CD4-positive, alpha-beta T cell treated with Interleukin-6 for 4 hours (primary cell): ENCODE results near the gene SLX9.

Experiments used
- DNase-seq: peaks from one replicate; pipeline ENCODE4 v3.0.0-alpha.2; 2020; ENCODE audit warnings: mixed read lengths

The SLX9 gene

DNA sequence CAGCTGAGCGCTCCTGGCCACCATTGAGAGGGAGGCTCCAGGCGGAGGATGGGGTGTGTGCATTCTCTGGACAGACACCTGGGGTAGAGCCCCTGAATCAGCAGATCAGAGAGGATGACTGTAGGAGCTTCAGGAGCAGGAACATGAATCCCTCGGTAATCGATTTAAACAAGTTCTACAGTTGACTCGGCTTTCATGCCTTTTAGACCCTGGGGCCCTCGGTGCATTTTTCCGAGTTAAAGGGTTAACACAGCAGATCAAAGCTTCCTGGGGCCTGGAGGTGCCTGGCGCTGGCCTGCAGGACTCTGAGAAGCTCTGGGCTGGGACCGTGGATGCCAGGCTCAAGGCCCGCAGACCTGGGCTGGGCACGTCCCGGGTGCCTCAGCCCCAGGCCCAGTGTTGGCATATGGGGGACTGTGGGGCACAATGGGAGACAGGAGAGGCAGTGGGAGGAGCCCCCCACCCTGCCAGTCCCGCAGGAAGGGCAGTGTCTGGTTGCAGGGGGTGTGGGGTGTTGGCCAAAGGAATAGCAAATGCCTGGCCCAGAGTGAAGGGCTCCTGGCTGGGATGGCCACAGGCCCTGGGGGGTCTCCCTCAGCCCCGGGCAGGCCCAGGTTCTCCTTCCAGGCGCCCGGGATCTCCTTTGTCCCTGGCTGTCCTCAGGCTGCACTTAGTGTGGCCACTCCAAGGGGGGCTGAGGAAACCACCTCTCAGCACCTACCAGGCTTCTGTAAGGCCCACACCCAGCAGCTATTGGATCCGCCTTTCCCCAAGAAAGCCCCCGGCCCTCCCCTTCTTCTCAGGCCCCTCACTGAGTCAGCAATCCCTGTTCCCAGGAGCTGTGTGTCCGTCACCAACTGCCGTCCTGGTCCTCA is 40.1 kb downstream of the SLX9 start:
- no peak for DNase-seq

DNA sequence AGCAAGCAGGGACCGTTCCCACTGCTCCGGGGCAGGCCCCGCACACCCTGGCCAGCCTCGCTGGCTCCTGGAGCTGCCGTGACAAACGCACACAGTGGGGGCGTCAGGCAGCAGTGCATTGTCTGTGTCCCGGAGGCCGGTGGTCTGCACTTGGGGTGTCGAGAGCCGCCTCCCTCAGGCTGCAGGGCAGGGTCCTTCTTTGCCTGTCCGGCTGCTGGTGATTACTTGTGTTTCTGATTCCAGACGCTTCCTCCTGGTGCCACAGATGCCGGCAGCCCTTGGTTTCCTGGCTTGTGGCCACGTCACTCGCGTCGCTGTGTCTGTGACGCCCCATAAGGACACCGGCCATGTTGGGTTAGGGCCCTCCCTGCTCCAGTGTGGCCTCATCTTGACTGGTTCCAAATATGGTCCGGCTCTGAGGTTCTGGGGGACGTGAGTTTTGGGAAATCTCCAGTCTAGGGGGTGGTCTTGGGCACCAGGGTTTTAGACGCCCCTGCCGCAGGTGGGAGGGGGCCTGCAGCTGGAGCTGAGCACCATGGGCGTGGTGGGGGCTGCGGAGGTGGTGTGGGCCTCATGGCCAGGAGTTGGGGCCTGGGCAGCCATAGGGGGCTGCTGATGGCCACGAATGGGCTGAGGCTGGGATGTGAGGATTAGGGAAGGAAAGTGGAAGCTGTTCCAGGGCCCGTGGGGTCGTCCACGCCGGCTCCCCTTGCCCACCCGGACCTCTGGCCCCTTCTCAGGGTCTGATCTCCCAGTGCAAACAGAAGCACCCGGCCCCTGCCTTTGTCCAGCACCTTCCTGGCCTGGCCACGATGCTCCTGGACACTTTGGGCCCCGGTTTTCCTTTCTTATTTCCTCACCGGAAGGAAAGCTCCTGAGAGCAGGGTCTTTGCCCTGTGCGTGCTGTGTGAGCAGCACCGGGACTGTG is 41.0 kb downstream of the SLX9 start:
- DNase-seq, result no peak

DNA sequence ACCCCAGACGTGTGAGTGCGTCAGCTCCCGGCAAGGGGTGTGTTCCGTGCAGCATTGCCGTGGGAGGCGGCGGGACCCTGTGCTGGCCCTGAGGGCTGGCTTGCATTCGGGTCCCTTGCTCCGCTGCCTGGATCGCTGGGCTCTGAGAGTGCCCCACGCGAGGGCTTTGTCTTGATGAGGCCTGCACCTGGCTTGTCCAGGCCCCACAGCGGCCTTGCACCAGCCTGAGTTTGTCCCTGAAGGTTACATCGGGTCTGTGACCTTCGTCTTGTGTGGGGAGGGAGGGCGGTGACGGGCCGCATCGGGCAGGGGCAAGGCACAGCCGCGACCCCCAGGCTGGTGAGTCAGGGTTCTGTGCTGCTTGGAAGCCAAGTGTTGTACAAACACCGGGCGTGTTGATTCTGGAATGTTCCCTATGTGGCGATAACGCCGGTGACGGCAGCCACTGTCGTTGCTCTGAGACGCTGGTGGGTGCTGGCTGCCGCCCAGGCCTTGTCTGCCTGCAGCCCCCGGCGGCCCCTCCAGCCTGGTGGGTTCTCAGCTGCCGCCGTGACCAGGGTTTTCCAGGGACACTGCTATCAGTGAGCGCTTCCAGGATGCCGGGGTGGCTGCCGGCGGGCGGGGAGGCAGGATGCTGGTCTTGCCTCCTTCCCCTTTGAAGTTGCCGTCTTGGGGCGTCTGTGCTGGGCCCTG is 42.9 kb downstream of the SLX9 start:
- no peak for DNase-seq

DNA sequence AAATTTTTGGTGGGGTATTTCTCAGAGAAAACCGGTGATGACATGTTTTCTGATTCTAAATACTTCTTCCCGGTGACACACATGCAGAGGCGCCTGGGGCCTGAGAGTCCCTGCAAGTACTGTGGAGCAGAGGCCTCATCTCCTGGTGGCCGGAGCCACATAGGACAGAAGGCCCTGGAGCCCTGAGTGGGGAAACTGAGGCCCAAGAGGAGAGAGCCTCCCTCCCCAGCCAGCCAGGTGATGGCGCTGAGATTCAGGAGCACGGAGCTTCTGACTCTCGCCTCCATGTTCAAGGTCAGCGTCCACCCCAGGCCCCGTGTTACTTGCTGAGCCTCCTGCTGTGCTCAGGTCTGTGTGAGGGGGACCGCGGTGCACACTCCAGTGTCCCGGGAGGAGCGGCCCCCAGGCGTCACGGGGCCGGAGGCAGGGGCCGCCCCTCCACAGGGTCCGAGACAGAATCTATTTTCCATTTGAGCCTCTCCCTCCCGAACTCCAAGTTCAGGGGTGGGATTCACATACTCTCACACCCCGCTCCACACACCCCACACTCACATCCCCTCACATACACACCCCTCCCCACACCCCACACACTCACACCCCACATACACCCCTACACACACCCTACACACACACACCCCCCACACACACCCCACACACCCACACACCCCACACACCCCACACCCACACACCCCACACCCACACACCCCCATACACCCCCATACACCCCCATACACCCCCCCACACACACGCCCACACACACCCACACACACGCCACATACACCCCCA is 43.8 kb downstream of the SLX9 start:
- DNase-seq, result no peak

DNA sequence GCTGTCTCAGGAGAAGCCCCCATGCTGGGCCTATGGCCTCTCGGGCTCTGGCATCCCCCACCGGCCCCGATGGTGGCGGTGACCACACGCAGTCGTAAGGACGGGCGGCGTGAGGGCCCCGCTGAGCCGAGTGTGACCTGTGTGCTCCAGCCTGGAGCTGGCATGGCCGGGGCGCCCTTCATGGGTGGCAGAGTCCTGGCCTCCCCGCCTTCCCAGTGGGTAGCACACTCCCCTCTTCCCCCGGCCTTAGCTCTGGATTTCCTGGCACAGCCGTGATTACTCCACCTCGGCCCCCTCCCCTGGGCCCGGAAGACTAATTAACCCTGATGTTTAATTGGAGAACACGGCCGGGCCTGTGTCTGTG is 44.6 kb downstream of the SLX9 start:
- no peak for DNase-seq

DNA sequence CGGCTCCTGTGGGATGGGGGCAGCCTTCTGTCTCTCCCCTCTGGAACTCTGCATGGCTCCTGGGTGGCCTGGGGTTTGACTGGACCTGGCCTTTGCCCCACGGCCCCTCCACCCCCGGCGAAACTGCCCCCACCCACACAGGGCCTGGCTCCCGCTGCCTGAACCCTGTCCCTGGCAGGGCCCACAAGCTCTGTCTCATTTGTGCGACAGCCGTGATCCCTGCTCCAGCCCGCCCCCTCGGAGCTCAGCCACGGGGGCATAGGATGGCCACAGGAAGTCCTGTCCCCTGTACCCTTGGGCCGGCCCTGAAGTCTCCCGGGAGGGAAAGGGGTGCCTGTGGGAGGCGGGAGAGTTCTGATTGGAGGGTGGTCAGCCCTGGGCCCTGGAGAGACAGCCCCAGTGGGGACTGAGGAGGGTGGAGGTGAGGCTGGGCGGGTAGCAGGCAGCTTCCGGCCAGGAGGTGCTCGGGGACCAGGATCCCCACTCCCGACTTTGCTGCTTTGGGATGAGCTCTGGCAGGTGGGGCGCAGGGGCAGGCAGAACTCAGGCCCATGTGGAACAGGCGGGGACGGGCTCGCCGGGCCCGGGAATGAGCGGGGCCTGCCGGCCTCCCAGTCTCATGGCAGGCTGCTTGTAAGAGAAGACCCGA is 45.1 kb downstream of the SLX9 start:
- no peak for DNase-seq

DNA sequence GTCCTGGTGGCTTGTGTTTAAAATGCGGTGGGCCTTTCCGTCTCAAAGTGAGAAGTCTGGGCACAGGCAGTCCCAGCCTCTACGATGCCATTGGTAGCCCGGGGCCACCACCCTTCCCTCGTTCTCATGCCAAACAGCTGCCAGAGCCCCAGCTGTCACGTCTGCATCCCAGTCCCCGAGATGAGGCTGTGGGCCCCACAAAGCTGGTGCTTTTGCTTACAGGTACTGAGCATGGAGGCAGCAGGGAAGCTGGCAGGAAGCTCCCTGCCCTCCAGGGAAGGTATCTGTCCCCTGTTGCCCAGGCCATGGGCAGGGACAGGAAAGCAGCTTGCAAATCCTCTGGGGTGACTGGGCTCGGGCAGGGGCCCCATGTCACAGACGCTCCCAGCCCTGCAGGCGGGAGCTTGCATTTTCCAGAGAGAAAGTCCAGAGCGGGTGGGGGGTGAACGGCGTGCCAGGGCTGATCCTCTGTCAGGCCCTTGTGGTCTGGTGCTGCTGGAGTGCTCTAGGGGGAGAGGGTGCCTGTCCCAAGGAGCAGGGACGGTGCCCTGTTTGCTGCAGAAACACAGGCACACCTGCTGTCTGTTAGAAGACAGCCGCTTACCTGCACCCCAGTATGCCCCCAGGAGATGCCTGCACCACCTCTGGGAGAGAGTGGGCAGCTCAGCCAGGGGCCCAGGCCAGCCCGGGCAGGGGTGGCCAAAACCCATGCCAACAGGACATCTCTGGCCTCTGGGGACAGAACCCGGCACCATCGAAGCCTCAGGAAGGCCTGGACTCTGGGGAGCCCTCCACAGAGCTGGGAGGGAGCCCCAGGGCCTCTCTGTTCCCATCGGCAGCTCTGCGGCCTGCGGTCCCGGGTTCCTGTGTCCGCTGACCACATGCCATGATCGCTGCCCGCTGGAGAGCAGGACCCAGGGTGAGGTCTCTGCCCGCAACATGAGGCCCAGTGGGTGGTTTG is 45.9 kb downstream of the SLX9 start:
- no peak for DNase-seq

DNA sequence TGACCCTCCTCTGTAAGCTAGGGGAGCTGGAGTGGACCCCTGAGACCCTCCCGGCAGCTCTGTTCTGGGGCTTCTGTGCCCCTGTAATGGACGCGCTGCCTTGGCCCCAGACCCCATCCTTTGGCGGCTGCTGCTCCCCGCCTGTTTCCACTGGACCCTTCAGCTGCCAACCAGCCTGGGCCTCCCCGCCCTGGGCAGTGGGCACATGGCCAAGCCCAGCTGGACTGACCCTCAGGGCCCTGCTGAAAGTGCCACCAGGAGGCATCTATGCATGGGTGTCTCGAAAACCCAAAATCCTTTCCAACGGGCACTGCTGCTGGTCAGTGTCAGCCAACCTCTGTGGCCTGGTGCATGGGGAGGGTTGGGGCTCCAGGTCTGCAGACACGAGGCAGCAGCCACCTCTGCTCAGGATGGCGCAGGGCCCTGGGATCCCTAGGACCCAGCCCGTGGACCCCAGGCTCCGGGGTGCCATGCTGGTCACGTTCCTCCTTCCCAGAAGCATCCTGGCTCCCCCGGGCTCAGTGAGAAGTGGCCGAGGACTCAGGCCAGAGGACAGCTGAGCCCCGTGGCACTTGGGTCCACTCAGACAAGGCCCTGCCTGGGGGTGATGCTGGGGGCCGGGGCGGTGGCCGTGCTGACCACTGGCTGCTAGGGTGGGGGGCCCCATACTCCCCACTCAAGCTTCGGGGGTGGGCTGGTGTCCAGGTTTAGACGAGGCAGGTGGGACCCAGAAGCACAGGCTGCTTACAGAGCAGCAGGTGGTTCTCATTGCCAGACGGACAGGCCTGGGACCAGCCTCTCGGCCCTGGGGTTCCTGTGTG is 46.9 kb downstream of the SLX9 start:
- DNase-seq, result no peak

DNA sequence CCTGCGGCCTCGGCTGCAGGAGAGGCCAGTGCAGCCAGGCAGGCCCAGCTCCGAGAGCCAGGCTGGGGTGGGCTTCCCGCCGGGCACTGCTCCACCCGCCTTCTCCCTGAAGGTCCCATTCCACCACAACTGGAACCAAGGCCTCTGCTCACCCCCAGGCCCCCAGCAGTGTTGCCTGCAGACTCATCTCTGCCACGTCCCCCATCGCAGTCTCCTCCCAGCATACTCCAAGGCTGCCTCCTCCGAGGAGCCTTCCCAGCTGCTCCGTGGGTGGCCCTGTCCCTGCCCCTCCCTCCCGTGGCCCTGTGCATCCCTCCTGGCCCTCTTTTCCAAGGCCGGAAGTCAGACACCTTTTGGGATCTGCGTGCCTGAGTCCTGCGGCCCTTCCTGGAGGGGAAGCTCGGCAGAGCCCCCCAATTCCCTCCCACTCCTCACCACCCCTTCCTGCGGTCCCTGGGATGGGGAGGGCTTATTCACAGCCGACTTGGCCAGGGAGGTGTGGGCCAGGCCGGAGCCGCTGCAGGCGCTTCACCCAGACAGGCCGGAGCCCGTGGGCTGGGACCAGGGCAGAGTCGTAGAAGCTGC is 47.6 kb downstream of the SLX9 start:
- no peak for DNase-seq

DNA sequence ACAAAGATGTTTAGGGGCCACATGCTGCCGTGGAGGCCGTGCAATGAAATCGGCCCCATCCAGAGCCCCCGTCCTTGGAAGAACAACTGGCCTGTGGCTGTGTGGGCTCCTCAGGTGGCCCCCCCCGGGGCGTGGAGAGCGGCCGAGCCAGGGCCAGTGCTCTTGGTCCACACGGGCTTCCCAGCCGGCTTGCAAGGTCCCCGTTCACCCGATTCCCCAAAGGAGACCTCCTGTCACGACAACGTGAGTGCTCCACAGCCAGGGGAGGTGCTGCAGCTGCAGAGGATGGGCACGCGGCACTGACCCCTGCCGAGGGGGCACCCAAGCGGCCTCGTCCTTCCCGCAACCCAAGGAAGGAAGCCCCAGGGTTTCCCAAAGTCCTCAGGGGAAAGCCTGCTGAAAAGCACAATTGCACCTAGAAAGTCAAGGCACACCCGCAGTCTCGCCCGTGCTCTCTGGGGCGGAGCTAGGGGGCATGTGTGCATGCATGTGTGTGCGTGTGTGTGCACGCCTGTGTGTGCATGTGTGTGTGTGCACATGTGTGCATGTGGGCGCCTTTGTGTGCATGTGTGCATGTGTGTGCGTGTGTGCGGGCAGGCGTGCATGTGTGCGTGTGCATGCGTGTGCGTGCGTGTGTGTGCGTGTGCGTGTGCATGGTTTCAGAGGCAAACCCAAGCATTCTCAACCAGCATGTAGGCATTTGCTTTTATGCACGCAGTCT is 48.2 kb downstream of the SLX9 start:
- DNase-seq, result no peak

DNA sequence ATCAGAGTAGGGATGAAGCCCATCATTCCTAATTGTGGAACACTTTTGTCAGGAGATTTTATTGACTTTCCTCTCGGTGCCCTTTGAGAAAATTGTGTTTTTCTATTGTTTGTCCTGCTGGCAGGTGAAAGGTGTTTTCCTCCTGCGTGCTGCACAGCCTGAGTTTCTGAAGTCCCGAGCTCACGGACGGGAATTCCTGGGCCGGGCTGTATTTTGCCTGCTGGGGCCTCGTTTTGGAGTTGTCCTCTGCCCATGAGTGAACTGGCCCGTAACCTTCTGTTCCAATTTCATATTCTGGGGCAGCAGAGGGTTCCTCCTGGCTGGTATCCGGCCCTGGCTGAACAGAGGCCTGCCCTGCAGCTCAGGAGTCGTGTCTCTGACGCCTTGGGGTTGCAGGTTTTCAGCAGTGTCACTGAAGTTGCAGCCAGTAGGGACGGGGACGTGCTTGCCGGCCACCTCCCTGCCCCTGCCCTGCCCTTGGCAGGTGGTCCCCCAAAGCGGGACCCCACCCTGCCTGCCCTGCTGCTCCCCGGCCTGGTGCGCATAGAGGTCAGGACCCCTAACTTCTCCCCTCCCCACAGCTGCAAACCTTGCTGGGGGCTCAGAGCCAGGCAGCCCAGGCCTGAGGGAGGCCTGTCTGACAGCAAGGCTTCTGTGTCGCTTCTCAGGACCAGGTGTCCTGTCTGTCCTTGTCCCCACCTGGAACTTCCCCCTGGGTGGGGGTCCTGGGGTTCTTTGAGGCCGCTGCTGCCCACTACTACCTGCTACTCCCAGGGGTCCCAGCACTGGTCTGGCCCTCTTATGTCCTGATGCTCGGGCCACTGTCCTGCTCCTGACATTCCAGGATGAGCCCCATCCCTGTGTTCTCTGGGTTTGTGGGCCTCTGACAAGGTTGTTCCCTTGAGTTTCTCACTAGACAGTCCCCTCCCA is 49.0 kb downstream of the SLX9 start:
- no peak for DNase-seq

DNA sequence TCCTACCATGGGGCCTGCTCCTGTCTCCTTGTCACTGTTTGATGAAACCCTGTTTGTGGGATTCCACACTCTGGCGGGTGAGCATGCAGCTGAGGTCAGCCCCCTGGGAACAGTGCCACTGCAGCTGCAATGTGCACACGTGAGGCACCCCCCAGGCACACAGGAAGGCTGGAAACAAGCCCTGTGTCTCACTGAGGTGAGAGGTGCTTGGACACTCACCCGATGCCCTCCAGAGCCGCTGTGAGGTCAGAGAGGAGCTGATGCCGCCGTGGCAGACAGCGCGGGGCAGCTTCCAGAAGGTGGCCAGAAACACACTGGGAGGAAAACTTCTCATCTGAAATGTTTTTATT is 49.7 kb downstream of the SLX9 start:
- DNase-seq, result no peak

DNA sequence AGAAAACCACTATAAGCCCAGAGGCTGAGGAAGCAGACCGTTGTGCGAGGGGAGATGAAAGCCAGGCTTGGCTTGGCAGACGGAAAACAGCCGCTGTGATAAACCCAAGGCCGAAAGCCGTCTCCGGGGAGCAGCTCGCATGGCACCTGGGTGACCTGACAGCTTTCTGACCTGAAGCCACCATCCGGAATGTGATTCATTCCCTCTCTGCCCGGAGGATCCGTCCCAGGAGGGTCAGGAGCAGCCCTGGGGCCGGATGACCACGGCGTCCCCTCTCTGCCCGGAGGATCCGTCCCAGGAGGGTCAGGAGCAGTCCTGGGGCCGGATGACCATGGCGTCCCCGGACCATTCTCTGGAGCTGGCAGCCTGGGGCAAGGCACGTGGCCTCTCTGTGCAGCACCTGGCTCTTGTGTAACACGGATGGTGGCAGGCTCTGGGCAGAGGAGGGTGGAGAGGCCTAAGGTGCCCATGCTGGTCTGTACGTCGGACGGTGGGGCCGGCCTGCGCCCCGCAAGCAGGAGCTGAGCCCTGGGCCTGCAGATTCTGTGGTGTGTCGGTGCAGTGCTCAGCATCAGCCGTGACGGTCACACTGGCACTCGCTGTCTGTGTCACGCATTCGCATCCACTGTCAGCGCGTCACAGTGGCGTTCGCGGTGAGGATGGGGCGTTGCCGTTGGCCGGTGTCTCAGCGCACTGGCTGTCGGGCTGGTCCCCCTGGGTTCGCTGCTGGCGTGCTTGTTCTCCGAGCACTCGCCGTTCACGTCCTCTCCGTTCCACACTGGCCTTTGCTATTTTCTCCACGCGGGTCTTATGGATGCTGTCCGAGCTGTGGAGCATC is 50.3 kb downstream of the SLX9 start:
- no peak for DNase-seq

DNA sequence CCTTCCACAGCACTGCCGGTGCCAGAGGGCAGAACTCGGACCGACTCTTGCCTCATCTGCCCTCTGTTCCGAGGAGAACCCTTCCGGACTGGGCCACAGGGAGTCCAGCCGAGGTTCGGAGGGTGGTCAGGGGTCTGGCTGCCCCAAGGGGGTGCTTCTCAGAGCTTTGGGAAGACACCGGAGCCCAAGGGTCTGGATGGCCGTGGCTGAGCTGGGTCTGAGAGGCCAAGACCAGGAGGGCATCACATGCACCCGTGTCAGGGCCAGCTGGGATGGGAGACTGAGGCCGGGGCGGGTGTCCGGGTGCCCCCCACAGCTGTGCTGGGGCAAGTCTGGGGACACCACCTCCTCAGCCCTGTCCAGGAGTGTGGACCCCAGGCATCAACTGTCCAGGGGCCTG is 51.1 kb downstream of the SLX9 start:
- no peak for DNase-seq

DNA sequence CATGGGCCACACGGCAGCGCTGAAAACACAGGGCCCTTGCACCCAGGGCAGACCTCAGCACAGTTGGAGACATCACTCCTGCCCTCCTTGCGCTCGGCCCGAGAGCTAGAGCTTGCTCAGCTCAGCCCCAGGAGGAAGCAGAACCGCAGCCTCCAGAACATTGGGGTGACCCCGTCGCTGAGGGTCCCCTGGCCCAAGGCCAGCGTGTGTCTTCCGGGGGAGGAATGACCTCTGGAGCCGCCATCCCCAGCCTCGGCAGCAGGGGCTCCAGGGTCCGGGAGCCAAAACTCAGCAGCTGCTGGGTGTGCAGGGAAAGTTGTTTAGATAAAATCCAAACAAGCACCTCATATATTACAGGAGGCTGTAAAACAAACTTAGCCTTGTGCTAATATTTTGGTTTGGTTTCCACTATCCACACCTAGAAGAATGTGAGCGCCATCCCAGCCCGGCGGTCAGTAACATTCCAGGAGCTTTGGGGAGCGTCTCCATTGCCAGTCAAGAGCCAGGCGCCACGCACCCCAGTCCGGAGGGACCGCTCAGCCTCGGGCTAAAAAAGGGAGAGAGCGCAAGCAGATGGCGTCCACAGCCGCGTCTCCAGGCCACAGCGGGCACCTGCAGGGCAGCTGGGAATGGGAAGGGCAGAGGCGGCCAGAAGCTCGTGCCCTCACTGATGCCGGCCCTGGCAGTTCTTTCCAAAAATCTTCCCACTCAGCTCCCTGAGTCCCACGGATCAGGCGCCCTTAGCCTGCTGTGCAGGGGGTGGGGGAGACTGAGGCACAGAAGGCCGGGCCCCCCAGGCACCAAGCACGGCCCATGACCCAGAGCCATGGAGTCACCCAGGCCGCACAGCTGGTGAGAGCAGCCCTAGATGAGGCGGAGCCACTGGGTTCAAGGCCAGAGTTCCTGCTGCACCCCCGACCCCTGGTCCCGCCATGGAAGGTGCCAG is 52.0 kb downstream of the SLX9 start:
- DNase-seq, result no peak

DNA sequence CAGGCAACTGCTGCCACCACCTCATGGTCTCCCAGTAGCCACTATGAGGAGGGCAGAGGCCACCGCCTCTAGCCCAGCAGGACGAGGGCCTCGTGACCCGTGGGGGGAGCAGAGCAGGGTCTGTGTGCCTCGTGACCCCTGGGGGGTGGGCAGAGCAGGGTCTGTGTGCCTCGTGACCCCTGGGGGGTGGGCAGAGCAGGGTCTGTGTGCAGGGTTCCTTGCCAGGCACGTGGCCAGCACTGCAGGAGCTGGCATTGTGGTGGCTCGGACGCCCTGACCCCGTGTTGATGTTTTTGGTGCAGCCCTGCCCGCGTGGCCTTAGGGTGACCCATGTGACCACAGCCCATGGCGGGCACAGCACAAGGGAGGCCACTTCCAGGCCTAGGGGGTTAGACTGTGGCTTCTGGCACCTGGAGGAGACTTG is 52.8 kb downstream of the SLX9 start:
- DNase-seq, result no peak
